Stimulated activated CD4-positive, alpha-beta T cell treated with anti-CD3 and anti-CD28 coated beads, TNF-alpha, amount 100 ng/mL, for 48 hours (primary cell): Measurements from ENCODE around the gene MAML3.
"Not testable (repeated sequence)": the region's sequence is repeated elsewhere in the genome, so short reads cannot be mapped to it uniquely, and the experiment has no call there.

Experiments
- DNase-seq, 3 donors: peaks; one replicate each; pipeline ENCODE4 v3.0.0-alpha.2; 2020; ENCODE audit warnings: low read depth in 3 of 3

MAML3 gene

DNA sequence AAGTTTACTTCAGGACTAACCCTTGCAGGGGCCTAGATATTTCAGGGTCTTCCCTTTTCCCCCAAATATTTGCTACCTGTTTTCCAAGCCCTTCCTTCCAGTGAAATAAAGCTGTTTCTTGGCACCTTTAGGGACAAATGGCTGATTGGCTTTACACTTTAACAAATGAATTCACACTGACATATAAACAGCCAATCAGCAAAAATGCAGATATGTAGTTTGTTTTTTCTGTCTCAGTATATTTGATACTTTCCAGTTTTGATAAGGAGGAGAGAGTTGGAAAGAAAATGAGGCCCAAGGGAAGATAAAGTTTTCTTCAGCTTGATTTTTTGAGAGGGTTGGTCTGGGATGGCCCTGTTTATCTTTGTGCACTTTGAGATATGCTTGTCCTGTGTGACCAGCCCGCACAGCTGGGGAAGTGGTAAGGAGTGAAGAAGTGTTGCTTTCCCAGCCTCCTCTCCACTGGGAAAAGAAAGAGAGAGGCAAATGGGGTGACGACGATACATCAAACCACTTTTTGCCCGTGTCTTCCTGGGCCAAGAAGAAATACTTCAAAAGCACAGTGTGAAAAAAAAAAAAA lies 420.9 kb downstream of the MAML3 start:
- DNase-seq, result no peak

DNA sequence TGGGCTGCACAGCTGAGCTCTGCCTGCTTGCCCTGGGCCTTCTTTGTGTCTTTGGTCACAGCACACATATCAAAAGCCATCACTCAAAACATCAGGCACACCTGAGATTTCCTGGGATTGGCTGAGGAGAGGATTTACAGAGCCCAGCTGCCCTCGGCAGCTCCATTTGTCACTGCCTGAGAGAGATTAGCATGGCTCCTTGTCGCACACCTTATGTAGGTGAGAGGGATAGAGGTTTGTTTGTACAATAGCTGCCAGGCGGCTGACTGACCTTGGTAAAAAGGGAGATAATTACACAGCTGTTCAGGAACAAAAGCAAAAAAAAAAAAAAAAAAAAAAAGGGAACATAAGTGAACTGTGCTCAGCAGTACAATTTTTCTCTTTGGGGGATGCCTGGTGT lies 425.1 kb downstream of the MAML3 start:
- no peak for DNase-seq

DNA sequence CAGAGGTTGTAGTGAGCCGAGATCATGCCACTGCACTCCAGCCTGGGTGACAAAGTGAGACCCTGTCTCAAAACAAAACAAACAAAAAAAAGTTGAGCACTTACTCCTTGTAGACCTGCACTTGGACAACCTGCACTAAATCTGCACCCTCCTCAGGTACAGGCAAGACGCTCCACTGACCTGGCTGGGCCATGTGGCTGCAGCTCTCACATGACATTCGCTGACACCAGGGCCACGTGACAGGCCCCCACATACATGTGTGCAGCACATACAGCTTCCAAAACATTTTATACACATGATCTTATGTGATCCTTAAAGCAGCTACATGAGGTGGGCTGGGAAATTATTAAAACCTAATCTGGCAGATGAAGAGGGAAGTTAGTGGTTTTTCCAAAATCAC lies 425.8 kb downstream of the MAML3 start:
- DNase-seq, result no peak

DNA sequence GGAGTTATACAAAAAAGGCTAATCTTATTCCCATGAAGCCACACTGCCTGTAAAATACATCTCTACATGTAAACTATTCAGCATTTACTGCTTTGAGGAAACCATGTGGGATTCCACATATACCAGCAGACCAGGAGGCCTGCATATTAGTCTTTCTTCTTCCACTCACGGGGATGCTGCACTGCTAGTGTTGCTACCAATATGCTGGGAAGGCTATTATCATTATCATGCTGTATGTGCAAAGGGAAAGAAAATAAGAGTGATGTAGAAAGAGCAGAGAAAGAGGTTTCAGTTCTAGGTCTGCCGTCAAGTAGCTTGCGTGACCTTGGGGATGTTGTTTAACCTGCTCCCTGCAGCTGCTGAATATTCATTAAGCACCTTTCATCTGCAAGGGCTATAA lies 427.4 kb downstream of the MAML3 start:
- no peak for DNase-seq

DNA sequence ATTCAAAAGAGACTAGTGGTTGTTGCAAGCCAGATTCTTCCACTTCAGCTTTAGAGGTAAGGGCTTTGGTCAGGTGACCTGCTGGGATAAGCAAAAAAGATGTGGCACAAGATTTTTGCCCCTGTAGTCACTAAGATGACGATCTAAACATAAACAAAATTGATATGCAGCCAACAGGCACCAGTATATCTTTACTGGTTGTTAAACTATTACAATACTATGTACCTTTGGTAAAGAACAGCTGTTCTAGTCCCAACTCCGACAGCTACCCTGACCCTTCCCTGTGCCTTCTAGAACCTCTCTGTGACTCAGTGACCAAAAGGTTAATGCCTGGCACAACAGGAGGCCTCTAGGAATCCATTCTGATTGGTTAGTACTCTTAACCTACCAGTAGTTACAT lies 428.7 kb downstream of the MAML3 start:
- no peak for DNase-seq

DNA sequence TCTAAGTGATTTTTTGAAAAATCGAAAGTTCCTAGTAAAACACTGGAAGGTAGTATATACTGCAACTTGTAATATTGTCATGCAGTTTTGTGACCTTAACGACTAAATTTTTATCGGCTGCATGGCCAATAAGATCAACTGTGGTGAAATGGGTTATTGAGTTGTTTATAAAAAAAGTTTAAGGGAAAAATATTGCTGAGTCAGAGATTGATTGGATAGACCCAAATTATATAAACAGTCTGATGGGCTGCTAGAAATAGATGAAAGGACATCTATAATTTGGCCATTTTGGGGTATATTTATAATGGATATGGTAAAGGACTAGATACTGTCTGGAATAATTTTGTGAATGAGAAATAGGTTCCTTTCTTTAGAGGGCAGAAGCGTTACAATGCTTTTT lies 432.2 kb downstream of the MAML3 start:
- DNase-seq, result no peak

DNA sequence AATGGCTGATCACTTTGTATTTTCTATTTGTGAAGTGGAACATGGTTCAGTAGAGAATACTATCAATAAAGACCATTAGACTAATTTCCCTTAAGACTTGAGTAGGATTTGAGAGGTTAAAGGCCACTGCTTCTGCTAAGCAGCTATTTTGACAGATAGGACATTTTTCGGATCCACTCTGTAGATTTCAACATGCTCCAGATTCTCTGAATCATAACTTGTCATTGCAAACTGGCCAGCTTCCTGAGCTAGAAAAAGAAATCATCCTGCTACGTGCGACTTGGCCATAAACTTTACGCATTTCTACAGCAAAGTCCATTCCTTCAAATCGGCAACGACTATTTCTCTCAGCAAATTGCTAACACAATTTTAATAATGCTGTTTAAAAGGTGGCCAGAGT lies 433.2 kb downstream of the MAML3 start:
- no peak for DNase-seq

DNA sequence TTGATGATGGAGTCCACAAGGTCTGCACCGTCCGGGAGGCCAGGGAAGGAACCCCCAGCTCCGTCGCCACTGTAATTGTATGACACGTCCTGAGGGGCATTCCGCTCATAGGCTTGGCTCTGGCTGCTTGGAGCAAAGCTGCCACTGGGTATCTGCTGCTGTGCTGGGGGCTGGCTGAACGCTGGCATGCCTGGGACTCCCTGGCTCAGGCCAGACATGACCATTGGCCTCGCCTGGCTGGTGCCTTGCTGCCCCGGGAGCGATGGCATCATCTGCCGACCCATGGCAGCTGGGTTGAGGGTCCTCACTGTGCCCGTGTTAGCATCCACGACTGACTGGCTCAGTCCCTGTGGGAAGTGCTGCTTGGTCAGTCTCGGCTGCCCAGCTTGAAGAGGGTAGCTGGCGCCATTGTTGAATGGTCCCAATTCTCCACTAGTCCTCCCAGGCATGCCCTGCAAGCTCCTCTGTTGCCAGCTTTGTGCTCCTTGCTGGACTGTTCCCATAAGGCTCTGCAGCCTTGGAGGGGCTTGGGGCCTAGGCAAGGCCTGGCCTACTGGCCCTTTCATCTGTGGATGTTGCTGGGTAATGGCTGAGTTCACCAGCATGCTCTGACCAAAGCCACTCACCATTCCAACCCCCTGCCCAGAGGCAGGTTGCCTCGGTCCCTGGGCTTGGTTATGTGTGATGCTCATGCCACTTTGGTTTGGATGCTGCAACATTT lies 434.4 kb downstream of the MAML3 start:
- no peak for DNase-seq

DNA sequence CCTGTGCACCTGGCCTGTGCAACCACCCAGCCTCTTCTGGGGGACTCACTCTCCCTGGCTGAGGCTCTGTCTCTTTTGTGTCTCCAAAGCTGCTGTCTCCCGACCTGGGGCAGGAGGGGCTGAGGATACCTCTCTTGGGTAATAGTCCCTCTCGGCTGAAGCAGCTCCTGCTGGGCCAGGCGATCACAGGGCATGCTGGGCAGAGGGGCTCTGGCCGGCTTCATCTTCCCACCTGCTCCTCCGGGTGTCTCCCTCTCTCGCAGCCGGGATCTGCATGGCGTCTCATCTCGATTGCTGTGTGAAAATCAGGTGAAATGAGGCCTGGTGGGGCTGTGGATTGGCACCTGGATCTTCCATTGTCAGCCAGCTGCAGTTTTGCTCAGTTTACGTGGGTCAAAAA lies 435.2 kb downstream of the MAML3 start:
- DNase-seq, result no peak

DNA sequence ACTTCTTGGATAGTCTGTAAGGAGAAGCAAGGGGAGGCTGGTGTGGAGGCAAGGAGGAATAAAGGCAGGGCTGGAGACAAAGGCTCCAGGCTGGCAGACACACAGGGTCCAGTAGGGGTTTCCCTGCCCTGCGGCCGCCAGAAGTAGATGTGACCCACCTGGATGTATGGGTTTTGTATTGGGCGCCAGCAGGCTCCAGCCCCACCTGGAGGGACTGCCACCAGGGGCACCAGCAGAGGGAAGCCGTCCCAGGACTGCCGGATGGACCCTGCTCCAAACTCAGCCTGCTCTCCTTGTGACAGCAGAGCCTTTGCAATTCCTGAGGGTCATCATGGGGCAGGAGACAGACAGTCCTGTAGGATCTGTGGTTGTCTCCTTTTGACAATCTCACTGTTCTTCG lies 435.6 kb downstream of the MAML3 start:
- DNase-seq, result no peak

DNA sequence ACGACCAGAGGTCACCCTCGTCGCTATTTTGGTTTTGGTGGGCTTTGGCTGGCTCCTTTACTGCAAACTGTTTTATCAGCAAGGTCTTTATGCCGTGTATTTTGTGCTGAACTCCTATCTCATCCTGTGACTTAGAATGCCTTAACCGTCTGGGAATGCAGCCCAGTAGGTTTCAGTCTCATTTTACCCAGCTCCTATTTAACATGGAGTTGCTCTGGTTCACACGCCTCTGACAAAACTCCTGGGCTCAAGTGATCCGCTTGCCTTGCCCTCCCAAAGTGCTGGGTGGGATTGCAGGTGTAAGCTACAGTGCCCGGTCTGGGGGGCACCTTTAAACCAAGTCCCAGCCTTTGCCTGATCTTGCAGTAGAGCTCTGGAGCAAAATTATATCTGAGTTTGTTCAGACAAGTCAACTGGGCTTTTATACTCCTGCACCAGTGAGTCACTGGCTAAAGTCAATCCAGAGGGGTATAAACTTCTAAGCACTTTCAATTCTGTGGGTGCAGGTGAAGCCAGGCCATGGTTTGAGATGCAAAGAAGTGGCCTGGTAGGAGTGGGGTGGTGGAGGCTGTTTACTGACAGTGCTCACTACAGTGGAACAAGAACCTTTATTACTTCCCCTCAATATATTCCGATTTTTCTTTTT lies 438.1 kb downstream of the MAML3 start:
- DNase-seq, result no peak

DNA sequence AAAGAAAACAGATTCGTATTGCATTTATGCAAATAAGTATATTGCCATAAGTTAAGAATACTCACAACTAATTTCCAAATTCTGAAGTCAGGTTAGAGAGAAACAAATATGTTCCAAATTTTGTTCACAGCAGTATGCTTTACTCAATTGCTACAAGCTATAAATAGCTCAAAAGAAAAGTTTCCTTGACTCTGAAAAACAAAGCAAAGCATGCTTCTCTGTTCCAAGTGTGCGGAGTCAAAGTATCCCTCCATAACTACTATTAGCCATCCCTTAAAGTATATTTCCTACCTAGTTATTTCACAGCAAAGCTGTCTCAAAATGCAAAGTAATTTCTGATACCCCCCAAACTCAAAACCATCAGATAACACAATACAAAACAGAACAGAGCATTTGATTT lies 441.1 kb downstream of the MAML3 start:
- no peak for DNase-seq

DNA sequence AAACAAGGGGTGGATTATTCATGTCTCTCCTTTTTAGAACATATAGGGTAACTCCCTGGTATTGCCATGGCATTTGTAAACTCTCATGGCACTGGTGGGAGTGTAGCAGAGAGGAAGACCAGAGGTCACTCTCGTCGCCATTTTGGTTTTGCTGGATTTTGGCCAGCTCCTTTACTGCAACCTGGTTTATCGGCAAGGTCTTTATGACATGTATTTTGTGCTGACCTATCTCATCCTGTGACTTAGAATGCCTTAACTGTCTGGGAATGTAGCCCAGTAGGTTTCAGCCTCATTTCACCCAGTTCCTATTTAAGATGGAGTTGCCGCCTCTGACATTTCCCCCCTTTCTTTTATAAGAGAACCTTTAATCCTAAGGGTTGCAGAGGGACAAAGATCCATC lies 442.5 kb downstream of the MAML3 start:
- no peak for DNase-seq

DNA sequence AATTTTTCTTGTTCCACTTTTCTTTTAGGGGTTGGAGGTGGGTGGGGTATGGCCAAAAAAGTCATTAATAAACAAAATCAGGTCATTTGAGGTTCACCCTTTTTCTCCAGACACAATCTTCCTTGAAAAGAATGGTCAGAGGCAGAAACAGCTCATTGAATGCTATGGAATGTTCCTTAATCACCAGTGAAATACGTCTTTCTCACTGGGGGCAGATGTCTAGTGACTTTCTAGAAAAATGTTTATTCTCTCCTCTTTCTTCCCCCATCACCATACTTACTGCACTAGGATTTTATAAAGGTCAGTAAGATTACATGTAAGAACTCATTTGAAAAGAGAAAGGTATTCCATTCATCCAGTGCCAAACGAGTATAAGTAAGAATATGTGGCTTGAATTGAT lies 443.9 kb downstream of the MAML3 start:
- no peak for DNase-seq

DNA sequence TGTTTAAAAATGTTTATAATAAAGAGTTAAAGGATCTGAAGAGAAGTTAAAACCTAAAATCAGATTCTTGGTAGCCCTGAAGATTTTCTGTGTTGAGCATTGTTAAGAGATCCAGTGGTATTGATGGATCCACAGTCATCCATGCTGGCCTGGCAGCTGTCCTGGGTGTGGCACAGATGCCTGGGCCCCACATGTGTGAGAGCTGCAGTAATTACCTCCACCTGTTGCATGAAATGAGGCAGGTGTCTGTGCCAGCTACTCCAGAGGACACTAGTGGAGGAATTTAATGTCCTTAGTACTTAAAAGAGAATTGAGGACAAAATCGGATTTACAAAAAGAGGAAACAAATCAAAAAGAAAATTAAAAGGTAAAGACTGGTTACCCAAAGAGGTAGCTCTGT lies 444.3 kb downstream of the MAML3 start:
- DNase-seq, result no peak

DNA sequence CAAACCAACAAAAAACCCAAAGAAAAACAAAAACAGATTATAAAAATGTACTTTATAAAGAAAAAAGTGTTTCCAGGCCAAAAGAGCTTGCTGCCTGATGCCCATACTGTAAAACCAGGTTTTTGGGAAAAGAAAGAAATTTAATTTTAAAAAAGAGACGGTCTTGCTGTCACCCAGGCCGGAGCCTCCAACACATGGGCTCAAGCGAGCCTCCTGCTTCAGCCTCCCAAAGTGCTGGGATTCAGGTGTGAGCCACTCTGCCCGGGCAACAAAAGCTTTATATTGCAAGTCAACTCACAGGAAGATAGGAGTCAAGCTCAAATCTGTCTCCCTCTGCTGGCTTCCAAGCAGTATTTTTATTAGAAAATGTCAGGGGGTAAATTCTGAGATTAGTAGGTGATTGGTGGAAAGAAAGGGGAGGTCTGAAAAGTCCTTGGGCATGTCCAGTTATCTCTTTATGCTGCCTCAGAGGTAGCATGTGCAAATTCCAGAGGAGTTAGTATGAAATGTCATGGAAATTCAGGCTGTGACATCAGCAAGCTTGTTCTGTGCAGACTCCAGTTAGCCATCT lies 449.0 kb downstream of the MAML3 start:
- no peak for DNase-seq

DNA sequence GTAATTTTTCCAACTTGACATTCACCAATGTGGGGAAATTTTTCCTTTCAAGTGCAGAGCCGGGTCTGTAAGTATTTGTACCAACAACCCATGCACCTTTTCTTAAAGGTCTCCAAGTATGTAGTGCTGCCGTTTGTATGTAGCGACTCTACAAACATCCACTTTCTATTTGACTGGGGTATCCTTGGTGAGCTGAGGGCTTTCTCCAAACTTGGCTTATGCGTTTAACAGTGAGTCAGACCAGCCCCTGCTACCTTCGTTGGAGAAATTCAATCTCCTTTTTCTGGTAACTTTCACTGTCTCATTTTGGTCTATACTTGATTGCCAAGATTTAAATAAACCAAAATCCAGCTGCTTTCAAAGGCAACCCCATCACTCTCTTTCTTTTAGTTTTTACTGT lies 453.4 kb downstream of the MAML3 start:
- no peak for DNase-seq

DNA sequence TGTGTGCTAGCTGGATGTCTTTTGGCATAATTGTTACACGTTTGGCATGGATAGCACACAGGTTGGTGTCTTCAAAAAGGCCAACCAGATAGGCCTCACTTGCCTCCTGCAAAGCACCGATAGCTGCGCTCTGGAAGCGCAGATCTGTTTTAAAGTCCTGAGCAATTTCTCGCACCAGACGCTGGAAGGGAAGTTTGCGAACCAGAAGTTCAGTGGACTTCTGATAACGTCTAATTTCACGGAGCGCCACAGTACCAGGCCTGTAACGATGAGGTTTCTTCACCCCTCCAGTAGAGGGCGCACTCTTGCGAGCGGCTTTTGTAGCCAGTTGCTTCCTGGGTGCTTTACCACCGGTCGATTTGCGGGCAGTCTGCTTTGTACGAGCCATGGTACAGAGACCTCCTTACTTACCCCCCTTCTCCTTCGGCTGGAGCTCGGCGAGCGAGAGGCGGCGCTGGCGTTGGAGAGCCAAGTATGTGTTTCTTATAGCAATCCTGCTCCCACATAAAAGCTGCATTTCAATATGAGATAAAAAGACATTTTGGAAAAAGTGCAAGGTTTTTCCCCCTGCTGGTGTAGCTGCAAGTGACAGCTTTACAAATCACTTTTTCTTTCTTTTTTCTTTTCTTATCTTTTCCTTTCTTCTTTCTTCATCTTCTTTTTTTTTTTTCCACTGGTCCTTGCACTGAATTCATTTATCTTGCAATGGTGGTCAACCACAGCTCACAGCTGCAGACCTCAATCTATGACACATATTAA lies 455.6 kb downstream of the MAML3 start:
- DNase-seq, result not testable (repeated sequence)

DNA sequence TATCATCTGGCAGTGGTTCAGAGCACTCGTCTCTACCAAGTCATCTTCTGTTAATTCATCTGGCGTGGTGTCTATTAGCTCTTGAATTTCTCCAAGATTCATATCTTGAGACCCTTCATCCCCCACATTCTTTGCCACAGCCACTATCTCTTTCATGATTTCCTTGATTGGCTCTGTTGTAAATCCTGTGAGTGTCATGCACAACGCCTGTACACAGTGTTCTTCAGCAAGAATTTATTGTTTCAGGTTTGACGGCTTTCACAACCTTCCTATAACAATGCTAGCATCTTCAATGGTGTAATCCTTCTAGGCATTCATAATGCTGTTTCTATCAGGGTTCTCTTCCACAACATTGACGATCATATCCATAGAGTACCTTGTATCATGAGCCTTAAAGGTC lies 457.5 kb downstream of the MAML3 start:
- DNase-seq, result no peak

DNA sequence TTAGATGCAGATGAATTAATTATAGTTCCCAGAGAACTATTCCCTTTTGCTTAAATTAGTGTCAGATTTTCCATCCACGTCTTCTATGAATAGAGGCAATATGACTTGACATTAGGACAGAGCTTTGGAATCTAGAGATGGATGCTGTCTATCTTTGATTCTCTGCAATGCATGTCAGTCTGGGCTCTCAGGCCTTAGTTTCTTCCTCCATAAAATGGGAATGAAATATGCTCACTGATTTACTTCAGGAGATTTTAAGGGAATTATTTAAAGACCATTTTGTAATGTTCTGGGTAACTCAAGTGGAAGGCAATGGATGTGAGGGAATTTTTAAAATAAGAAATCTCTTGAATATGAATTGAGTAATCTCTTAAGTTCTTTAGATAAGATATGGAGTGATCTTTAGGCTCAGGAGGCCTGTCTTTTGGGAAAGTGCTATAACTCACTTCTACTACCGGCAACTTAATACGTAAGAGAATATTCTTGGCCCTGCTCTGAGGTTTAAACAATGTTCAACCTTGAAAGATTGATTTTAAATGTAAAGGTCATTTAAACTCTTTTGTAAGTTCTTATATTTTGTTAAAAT lies 459.4 kb downstream of the MAML3 start:
- no peak for DNase-seq

DNA sequence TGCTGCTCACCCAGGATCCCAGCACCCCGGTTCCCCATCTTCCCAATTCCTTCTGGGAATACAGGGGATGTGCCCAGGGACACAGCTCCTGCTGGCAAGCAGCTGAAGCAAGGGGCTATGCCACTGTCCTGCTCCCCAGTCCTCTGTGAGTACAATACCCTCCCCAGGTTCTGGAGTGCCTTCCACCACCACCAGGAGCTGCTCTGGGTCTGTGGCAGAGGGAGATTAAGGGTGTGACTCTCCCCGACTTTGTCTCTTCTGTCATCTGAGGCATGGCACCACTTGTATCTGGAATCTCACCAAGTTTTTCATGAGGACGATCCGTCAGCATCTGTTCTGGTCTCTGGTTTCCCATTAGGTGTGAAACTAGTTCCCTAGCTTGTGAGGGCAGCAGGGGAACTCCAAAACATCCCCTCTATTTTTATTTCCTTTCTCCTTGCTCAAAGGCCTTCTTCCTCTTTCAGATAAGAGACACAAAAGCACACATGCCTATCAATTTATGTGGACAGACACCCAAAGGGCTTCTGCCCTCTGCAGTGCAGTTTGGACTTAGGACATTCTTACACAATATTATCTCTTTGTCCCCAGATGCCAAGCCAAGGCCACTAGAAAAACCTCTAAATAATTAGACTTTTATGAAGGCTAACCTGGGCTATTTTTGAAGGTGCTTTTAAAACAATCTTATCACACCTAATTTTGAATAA lies 461.5 kb downstream of the MAML3 start:
- no peak for DNase-seq
